ENCODE results near the gene NHSL1.
"Not testable (repeated sequence)": the region's sequence is repeated elsewhere in the genome, so short reads cannot be mapped to it uniquely, and the experiment has no call there.

The NHSL1 gene

DNA sequence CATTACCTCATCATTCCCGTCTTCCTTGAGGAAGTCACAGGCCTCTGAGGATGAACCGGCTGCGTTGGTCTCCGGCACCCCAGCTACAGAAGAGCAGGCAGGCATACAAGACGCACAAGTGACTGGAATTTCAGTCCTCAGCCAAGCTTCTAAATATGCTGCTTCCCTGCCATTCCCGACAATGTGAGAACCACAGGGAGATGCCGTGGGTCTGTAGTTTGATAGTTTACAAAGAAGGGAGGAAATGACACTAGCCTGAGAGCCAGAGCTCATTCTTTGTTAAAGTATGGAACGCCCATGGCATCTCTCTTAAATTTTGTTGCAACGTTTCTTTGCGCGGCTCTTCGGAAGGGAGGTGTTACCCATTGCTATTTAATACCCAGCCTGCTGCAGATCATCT is 69.5 kb downstream of the NHSL1 start:
- no peak for DNase-seq (ENCODE audit: low read depth)
- TF ChIP-seq, protein P1, sequence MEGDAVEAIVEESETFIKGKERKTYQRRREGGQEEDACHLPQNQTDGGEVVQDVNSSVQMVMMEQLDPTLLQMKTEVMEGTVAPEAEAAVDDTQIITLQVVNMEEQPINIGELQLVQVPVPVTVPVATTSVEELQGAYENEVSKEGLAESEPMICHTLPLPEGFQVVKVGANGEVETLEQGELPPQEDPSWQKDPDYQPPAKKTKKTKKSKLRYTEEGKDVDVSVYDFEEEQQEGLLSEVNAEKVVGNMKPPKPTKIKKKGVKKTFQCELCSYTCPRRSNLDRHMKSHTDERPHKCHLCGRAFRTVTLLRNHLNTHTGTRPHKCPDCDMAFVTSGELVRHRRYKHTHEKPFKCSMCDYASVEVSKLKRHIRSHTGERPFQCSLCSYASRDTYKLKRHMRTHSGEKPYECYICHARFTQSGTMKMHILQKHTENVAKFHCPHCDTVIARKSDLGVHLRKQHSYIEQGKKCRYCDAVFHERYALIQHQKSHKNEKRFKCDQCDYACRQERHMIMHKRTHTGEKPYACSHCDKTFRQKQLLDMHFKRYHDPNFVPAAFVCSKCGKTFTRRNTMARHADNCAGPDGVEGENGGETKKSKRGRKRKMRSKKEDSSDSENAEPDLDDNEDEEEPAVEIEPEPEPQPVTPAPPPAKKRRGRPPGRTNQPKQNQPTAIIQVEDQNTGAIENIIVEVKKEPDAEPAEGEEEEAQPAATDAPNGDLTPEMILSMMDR (conservative IDR thresholded peaks at IDR 0.05; ENCODE audit: low read depth, low read length) = no peak
- no peak overlapping the region for H3K4me3 ChIP-seq (ENCODE audit: low read length)

DNA sequence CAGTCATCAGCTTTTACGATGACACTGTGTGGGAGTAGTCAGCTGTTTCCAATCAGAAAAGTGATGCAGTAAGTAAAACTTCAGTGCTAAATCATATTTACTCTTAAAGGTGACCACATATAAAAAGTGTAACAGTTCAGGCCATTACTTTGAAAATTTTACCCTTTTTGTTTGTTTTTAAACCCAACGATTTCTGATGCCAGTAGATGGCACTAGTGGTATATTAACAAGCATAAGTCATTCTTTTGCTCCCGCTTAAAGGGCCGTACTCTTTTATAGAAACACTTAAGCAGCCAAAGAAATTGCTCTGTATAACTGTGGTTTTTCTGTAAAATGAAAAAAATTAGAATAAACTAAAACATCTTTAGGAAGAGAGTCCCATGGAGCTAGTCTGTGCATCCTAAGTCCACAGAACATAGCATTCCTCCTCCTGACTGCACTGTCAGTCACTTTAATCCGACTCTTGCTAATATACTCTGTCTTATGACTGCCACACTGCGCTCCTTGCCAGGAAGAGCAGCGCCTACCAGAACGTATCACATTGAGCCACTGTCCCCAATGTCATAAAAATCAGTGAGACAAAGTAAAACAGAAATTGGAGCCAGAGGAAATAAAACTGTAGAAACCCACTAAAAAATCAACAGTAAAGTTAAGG is 70.2 kb downstream of the NHSL1 start:
- TF ChIP-seq, protein P1 (conservative IDR thresholded peaks at IDR 0.05; ENCODE audit: low read depth, low read length) = peak; percentile 57
- H3K4me3 ChIP-seq (ENCODE audit: low read length) = no peak overlapping the region
- no peak for DNase-seq (ENCODE audit: low read depth)

DNA sequence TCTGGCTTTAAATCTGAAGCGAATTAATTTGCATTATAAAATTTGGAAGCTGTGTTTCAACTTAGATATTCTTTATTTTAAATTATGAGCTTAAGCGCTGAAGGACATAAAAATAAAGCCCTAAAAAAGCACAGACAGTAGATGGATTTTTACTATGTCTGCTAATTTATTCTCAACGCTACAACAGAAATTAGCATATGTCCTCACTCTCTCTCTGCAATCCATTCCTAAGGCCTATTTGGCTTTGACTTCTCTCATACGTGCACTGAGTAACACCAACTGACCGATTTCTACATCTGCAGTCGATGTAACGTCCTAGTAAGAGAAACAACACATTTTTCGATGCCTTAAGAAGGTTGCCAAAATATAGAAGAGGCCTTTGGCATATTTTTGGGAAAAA is 71.6 kb downstream of the NHSL1 start:
- TF ChIP-seq, protein P1 (conservative IDR thresholded peaks at IDR 0.05; ENCODE audit: low read depth, low read length) = no peak
- DNase-seq (ENCODE audit: low read depth) = no peak
- no peak overlapping the region for H3K4me3 ChIP-seq (ENCODE audit: low read length)

DNA sequence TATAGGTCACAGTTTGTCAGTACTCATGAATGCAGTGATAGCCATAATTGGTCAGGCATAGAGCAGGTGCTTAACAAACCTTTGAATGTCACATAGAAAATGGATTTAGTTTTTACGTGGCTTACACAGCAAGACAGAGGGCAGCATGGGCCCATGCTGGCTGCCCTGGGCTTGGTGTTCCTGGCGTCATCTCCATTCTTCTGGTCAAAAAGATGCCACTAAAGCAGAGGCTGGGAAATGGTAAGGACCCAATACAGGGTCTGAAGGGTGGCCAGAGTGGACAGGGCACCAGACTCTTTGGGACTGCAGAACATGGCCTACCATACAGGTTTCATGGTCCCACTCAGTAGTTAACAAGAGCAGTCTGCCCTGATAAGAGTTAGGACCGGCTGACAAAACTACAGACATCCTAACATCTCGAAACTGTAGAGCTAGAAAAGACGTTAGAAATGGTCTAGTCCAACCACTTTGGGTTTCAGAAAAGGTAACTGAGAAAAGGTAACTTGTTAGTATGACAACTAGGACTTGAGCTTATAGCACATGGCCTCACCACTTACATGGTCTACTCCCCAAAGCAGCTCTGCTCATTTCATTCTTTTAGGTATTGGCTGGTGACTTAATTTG is 72.7 kb downstream of the NHSL1 start:
- no peak for DNase-seq (ENCODE audit: low read depth)
- H3K4me3 ChIP-seq (ENCODE audit: low read length) = no peak overlapping the region
- TF ChIP-seq, protein P1 (conservative IDR thresholded peaks at IDR 0.05; ENCODE audit: low read depth, low read length) = no peak

DNA sequence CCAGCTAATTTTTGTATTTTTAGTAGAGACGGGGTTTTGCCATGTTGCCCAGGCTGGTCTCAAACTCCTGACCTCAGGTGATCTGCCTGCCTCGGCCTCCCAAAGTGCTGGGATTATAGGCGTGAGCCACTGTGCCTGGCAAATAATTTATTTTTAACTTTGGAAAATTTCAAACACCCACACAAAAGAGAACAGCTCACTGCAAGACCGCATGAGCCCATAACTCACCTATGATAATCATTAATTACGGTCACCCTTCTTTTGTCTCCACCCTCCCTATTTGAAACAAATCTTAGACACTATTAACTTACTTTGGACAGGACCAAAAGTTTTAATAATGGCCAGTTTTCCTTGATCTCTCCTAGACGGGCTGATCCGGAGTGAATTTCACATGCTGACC is 74.0 kb downstream of the NHSL1 start:
- not testable (repeated sequence) for H3K4me3 ChIP-seq (ENCODE audit: low read length)

DNA sequence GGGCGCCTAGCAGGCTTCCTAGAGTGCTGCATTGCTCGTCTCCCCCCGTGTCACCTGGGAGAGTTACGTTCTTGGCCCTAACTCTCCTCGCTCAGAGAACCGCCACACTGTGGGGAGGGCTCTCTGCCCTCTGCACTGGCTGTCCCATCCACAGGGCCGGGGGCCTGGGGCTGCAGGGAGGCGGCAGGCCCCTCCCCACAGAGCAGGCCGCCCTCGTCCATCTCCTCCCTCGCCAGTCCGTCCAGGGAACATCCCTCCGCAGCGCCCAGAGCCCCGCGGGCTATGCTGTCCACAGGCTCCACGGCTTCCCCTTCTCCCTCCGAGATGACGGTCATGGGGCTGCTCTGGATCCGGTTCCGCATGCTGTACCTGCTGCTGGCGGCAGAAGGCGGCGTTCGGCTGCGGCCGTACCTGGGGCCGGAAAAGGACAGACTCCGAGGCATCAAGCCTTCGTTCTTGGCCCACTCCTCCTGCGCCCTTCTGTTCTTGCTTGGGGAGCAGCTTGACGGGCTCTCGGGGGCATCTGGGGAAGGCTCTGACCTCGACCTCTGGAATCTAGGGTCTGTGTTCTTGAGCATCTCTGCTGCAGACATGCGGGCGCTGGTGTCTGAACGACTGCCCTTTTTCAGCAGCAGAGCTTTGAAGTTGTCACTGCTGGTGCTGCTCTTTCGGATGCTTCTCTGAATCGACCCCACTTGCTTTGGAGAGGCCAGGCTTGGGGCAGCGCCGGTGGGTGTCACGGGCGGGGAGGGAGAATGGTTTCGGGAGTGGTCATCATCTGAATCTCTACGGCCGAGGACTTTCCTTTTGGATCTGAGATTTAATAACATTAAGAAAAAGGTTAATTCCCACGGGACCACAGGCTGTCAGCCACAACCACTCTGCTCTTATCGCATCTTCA is 75.0 kb downstream of the NHSL1 start:
- no peak for DNase-seq (ENCODE audit: low read depth)
- no peak overlapping the region for H3K4me3 ChIP-seq (ENCODE audit: low read length)
- TF ChIP-seq, protein P1 (conservative IDR thresholded peaks at IDR 0.05; ENCODE audit: low read depth, low read length) = no peak

More for the DNA sequence above, 74.0 kb downstream of the NHSL1 start:
- DNase-seq (ENCODE audit: low read depth) = not testable (repeated sequence)

DNA sequence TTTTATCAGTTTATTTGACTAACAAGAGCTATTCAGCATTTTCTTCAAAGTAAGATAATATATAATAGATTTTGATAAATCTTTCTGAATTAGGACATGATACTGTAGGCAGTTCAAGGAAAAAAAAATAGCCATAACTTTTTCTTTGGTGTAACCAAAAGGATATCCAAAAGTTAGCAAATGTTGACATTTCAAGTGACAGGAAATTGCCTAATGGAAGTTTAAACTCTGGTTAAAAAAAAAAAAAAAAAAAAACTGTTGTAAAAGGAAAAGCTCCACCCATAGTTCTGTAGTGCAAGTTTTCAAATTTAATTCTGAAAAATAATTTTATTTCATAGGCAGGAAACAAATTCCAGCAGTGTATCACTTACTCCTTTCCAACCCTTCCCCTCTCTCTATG is 76.4 kb downstream of the NHSL1 start:
- no peak overlapping the region for H3K4me3 ChIP-seq (ENCODE audit: low read length)
- TF ChIP-seq, protein P1 (conservative IDR thresholded peaks at IDR 0.05; ENCODE audit: low read depth, low read length) = no peak
- no peak for DNase-seq (ENCODE audit: low read depth)

Data from retinal pigment epithelial cell (primary cell).